ENCODE data around the gene MFAP2.

Gene MFAP2

GRCh38 chr1:17005365-17005740 lies 24.9 kb upstream of the MFAP2 start:
- DNase-seq, result no peak

- no peak for DNase-seq
Measured at GRCh38 chr1:17004466-17005364, 24.3 kb upstream of the MFAP2 start.

- no peak for DNase-seq
Measured at GRCh38 chr1:17002524-17002902, 22.1 kb upstream of the MFAP2 start.

GRCh38 chr1:17001760-17002523 lies 21.5 kb upstream of the MFAP2 start:
- no peak for DNase-seq

GRCh38 chr1:16999863-17000262 lies 19.4 kb upstream of the MFAP2 start:
- DNase-seq, result no peak

GRCh38 chr1:16998589-16998988 lies 18.2 kb upstream of the MFAP2 start:
- no peak for DNase-seq

GRCh38 chr1:16996845-16997244 lies 16.4 kb upstream of the MFAP2 start:
- no peak for DNase-seq

- no peak for DNase-seq
Measured at GRCh38 chr1:16993521-16994038, 13.2 kb upstream of the MFAP2 start.

GRCh38 chr1:16992675-16993074 lies 12.3 kb upstream of the MFAP2 start:
- DNase-seq, result no peak

GRCh38 chr1:16992102-16992501 lies 11.7 kb upstream of the MFAP2 start:
- no peak for DNase-seq

GRCh38 chr1:16991571-16991970 lies 11.2 kb upstream of the MFAP2 start:
- DNase-seq, result no peak

GRCh38 chr1:16989676-16990391 lies 9.4 kb upstream of the MFAP2 start:
- DNase-seq, result no peak

- DNase-seq, result no peak
Measured at GRCh38 chr1:16988210-16988609, 7.8 kb upstream of the MFAP2 start.

GRCh38 chr1:16986962-16987361 lies 6.5 kb upstream of the MFAP2 start:
- DNase-seq, result no peak

- no peak for DNase-seq
Measured at GRCh38 chr1:16986560-16986959, 6.1 kb upstream of the MFAP2 start.

- DNase-seq, result no peak
Measured at GRCh38 chr1:16986113-16986512, 5.7 kb upstream of the MFAP2 start.

GRCh38 chr1:16984717-16985116 lies 4.3 kb upstream of the MFAP2 start:
- DNase-seq, result peak; percentile 86

- no peak for DNase-seq
Measured at GRCh38 chr1:16983649-16984048, 3.2 kb upstream of the MFAP2 start.

- no peak for DNase-seq
Measured at GRCh38 chr1:16982902-16983301, 2.5 kb upstream of the MFAP2 start.

- DNase-seq, result no peak
Measured at GRCh38 chr1:16981269-16981849, 939 bp upstream of the MFAP2 start.

- no peak for DNase-seq
Measured at GRCh38 chr1:16979475-16980327, 719 bp downstream of the MFAP2 start.

Measured in left hindlimb (tissue), 1 donor.